Mucosa of descending colon (tissue), 3 donors: ENCODE data around the gene S100A9. TPM values are rescaled to one million over a fixed set of nuclear protein-coding genes. Genes with fewer than 3 reads are reported as not detected.

Source experiments
- ATAC-seq: fragments of 200-7000 bp; cut with Tn5 transposase; one replicate; pipeline ENCODE4 v1.9.1; 2020; ENCODE audit warnings: mild to moderate bottlenecking, moderate library complexity
- DNase-seq, 3 donors: peaks; one replicate each; pipeline ENCODE4 v3.0.0-alpha.2; 2020
- H3K36me3 ChIP-seq: fragments of 200-600 bp; one replicate; pipeline ENCODE4 v1.8.0; 2021; ENCODE audit warnings: low read depth, mild to moderate bottlenecking
- H3K4me1 ChIP-seq: fragments of 200-600 bp; one replicate; pipeline ENCODE4 v1.8.0; 2021; ENCODE audit warnings: low read depth, mild to moderate bottlenecking
- H3K4me3 ChIP-seq: fragments of 200-600 bp; one replicate; pipeline ENCODE4 v1.8.0; 2021; ENCODE audit warnings: mild to moderate bottlenecking
- H3K9me3 ChIP-seq: fragments of 200-600 bp; one replicate; pipeline ENCODE4 v1.8.0; 2021; ENCODE audit warnings: mild to moderate bottlenecking
- CTCF ChIP-seq: fragments of 200-600 bp; IDR thresholded peaks from one replicate; pipeline ENCODE4 v1.8.0; 2022; ENCODE audit warnings: antibody characterized with exemption, mild to moderate bottlenecking
- intact Hi-C, 2 donors: fragments of 100-400 bp; cut with DNase I in 1 of 2; cut with micrococcal nuclease in 1 of 2; formaldehyde crosslinking; loops; one replicate each; pipeline versions ENCODE4 v1.11.0 to v1.11.1; 2022; cut with DNase I, micrococcal nuclease
- total RNA-seq, 3 donors: library from RNA; stranded (reverse); fragmentation: NEBNext Ultra II Directional in 2 of 3; extraction: Animal tissue kit (Norgen Biotek cat#: 25700) in 2 of 3; gene quantifications; one replicate each; pipeline versions ENCODE4 v1.2.1 to v1.2.4, GENCODE V29; 2021 to 2023
- donor health status: DM: no; HTN: no; CAD: no; lungs with moderate emphysema.
- donor health status: DM: no; HTN: no; CAD: no.
- donor health status: DM: no; HTN: yes; CAD: no.

S100A9 gene
- total RNA-seq, 3 donors from 2014 or later, result 5.5 to 151 (median 75.0) TPM

GRCh38 chr1:153370146-153370545 lies 12.5 kb downstream of the S100A9 start:
- no peak overlapping the region for H3K4me3 ChIP-seq
- H3K36me3 ChIP-seq, result no peaks in the 10 kb centered on the region
- TF ChIP-seq CTCF, result no peak
- ATAC-seq (no peak), DNase-seq (no peak)
- intact Hi-C loops, result no loop called here
- no peaks in the 10 kb centered on the region for H3K9me3 ChIP-seq
- H3K4me1 ChIP-seq, result no peaks in the 10 kb centered on the region

GRCh38 chr1:153371231-153371630 lies 13.6 kb downstream of the S100A9 start:
- ATAC-seq, result no peak

GRCh38 chr1:153372571-153372970 lies 14.9 kb downstream of the S100A9 start:
- no peak for TF ChIP-seq CTCF
- Histone ChIP-seq H3K36me3 (no peaks in the 10 kb centered on the region), H3K4me1 (no peaks in the 10 kb centered on the region), H3K4me3 (no peak overlapping the region), H3K9me3 (no peaks in the 10 kb centered on the region)
- intact Hi-C loops, result no loop called here
- no peak for ATAC-seq
- no peak for DNase-seq

More at GRCh38 chr1:153371231-153371630, 13.6 kb downstream of the S100A9 start:
- intact Hi-C loops, result no loop called here
- Histone ChIP-seq H3K9me3 (no peaks in the 10 kb centered on the region), H3K4me1 (no peaks in the 10 kb centered on the region), H3K36me3 (no peaks in the 10 kb centered on the region), H3K4me3 (no peak overlapping the region)
- DNase-seq, result no peak
- no peak for TF ChIP-seq CTCF

GRCh38 chr1:153374071-153374470 lies 16.4 kb downstream of the S100A9 start:
- DNase-seq (no peak), ATAC-seq (no peak)
- H3K4me1 ChIP-seq, result no peaks in the 10 kb centered on the region
- no peak for TF ChIP-seq CTCF
- H3K36me3 ChIP-seq, result no peaks in the 10 kb centered on the region
- no peak overlapping the region for H3K4me3 ChIP-seq
- intact Hi-C loops, result no loop called here
- no peaks in the 10 kb centered on the region for H3K9me3 ChIP-seq

- ATAC-seq (peak; percentile 42), DNase-seq (no peak)
- H3K4me3 ChIP-seq, result no peak within 1 kb of the TSS
These were observed 17.9 kb downstream of the S100A9 start, which contains the start of gene S100A12 for GRCh38 chr1:153375511-153375910. S100A12 (minus strand) TSS chr1:153375621; CDS start chr1:153374592, 1,029 bp downstream.

More at GRCh38 chr1:153375511-153375910, 17.9 kb downstream of the S100A9 start, which contains the start of gene S100A12:
- TF ChIP-seq CTCF, result no peak
- no peaks in the 10 kb centered on the region for H3K36me3 ChIP-seq
- no peaks in the 10 kb centered on the region for H3K4me1 ChIP-seq
- intact Hi-C loops, result no loop called here
- H3K9me3 ChIP-seq, result no peaks in the 10 kb centered on the region
